Measurements from ENCODE around the gene GBX2. TPM values are rescaled to one million over a fixed set of nuclear protein-coding genes. Genes with fewer than 3 reads are reported as not detected.

Gene GBX2
- total and polyA plus RNA-seq, 2 of the 13 experiments (the other 11 are each of a cell fraction or from before 2014, with no cell fraction given) = not detected

DNA sequence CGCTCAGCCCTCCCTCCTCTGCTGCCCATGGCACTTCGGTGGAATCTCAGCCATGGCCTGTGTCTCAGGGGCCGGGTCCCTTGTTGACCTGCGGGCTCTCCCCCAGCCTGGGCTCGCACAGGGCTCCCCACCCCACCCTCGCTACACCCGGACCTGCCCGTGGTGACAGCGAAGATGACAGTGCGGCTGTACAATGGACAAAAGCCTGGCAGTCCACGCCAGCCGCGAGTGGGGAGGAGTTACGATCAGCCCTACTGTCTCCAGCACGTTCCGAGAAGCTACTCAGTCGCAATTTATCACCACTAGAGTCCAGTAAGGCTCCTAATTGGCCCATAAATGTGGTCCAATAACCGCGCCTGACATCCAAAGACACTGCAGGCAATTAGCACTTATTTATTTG is 31.6 kb downstream of the GBX2 start:
- peak; percentile 41 for ATAC-seq
- TF ChIP-seq ZNF792 (CRISPR knock-in tag; IDR thresholded peaks at IDR 0.05) (no peak), AGO2 (optimal IDR thresholded peaks at IDR 0.05; ENCODE audit: low read depth, low read length) (peak; percentile 56), RBM22 (optimal IDR thresholded peaks at IDR 0.05; ENCODE audit: low read length) (peak; percentile 41)
- Histone ChIP-seq H3K4me2 (ENCODE audit: low read depth, low read length) (no peak overlapping the region), H4K20me1 (ENCODE audit: insufficient read depth, low read length) (peaks cover 3% of the 10 kb centered on the region; the same call in 1 of the 2 replicates), H3K9ac (ENCODE audit: insufficient read depth, low read depth, low read length) (no peak overlapping the region), H3K27me3 (ENCODE audit: control insufficient read depth in 1 of 2, insufficient read depth in 2 of 2, low read length in 2 of 2) (peaks cover 0 to 11% of the 10 kb centered on the region in 2 experiments; a peak in 2 of 5 replicates), H3K27ac (ENCODE audit: extremely low read length, insufficient read depth, low read length) (no peak overlapping the region), H3K9me3 (ENCODE audit: low read length) (no peaks in the 10 kb centered on the region), H3K36me3 (replicated peaks in 1 of 2; ENCODE audit: control insufficient read depth in 1 of 2, insufficient read depth in 2 of 2, low read length in 2 of 2) (no peaks in the 10 kb centered on the region), H3K4me3 (replicated peaks in 1 of 3; ENCODE audit: insufficient read depth in 1 of 3, low read depth in 2 of 3, low read length in 3 of 3) (no peak overlapping the region), H3K4me1 (ENCODE audit: insufficient read depth, low read length) (no peaks in the 10 kb centered on the region), H2AFZ (ENCODE audit: low read length) (no peak overlapping the region), H3K79me2 (ENCODE audit: insufficient read depth, low read length) (no peaks in the 10 kb centered on the region)
- ChIA-PET CTCF (ENCODE audit: low intra/inter-chr PET ratio, low total read pairs) (no interaction called here), POLR2A (no interaction called here)
- in situ Hi-C loops (cut with HindIII; ENCODE audit: extremely low pct_ligation_motif_present, low pct_unique_long_range_greater_than_20kb) = no loop called here
- 71% methylated on average over 19 of the region's 19 CpGs for WGBS (ENCODE audit: low lambda C conversion rate)
- no peak for DNase-seq (ENCODE audit: low spot score)
- intact Hi-C loops (cut with micrococcal nuclease; ENCODE audit: unreplicated experiment) = no loop called here
- FAIRE-seq = no peak
- no TSS peak for BruUV-seq (replicated peaks)

DNA sequence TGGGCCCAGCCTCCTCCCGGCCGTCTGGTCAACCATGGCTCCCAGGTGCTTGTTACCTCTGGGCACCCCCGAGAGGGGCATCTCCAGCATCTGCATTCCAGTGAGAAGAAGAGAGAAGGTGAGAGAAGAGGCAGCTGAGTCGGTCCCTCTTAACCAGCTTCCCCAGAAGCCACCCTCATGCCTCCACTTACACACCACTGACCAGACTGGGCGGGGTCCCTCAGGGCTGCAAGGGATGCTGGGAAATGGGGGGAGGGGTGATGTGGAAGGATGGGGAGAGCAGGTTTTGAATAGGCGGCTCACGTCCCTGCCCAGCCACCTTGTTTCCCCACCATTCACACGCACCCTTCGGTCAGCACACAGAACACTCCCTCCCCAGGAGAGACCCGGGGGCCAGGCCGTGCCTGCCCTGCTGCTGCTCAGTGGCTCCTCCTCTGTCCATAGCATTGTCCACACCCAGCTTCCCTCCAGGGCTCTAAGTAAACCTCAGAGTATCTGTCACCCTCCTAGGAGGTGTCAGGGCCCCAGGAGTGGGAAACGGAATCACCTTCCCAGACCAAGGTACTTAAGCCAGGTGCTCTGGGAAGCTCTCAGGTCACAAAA is 34.7 kb downstream of the GBX2 start:
- no peaks in the 10 kb centered on the region for H3K36me3 ChIP-seq (replicated peaks in 1 of 2; ENCODE audit: control insufficient read depth in 1 of 2, insufficient read depth in 2 of 2, low read length in 2 of 2)
- H3K4me1 ChIP-seq (ENCODE audit: insufficient read depth, low read length) = no peaks in the 10 kb centered on the region
- WGBS (ENCODE audit: low lambda C conversion rate) = 82% methylated on average over 12 of the region's 12 CpGs
- BruUV-seq (replicated peaks) = no TSS peak
- CTCF ChIA-PET (ENCODE audit: low intra/inter-chr PET ratio, low total read pairs) = no interaction called here
- ATAC-seq (peak; percentile 60), DNase-seq (ENCODE audit: low spot score) (no peak), FAIRE-seq (no peak)
- H3K27me3 ChIP-seq (ENCODE audit: control insufficient read depth in 1 of 2, insufficient read depth in 2 of 2, low read length in 2 of 2) = no peaks in the 10 kb centered on the region
- H3K9ac ChIP-seq (ENCODE audit: insufficient read depth, low read depth, low read length) = no peak overlapping the region
- H2AFZ ChIP-seq (ENCODE audit: low read length) = no peak overlapping the region
- H3K4me2 ChIP-seq (ENCODE audit: low read depth, low read length) = no peak overlapping the region
- intact Hi-C loops (cut with micrococcal nuclease; ENCODE audit: unreplicated experiment) = no loop called here
- H3K79me2 ChIP-seq (ENCODE audit: insufficient read depth, low read length) = no peaks in the 10 kb centered on the region
- no peaks in the 10 kb centered on the region for H3K9me3 ChIP-seq (ENCODE audit: low read length)
- H4K20me1 ChIP-seq (ENCODE audit: insufficient read depth, low read length) = no peaks in the 10 kb centered on the region; the same call in 1 of the 2 replicates
- no peak overlapping the region for H3K27ac ChIP-seq (ENCODE audit: extremely low read length, insufficient read depth, low read length)
- in situ Hi-C loops (cut with HindIII; ENCODE audit: extremely low pct_ligation_motif_present, low pct_unique_long_range_greater_than_20kb) = no loop called here
- POLR2A ChIA-PET = no interaction called here
- H3K4me3 ChIP-seq (replicated peaks in 1 of 3; ENCODE audit: insufficient read depth in 1 of 3, low read depth in 2 of 3, low read length in 3 of 3) = no peak overlapping the region
- TF ChIP-seq, protein P1, sequence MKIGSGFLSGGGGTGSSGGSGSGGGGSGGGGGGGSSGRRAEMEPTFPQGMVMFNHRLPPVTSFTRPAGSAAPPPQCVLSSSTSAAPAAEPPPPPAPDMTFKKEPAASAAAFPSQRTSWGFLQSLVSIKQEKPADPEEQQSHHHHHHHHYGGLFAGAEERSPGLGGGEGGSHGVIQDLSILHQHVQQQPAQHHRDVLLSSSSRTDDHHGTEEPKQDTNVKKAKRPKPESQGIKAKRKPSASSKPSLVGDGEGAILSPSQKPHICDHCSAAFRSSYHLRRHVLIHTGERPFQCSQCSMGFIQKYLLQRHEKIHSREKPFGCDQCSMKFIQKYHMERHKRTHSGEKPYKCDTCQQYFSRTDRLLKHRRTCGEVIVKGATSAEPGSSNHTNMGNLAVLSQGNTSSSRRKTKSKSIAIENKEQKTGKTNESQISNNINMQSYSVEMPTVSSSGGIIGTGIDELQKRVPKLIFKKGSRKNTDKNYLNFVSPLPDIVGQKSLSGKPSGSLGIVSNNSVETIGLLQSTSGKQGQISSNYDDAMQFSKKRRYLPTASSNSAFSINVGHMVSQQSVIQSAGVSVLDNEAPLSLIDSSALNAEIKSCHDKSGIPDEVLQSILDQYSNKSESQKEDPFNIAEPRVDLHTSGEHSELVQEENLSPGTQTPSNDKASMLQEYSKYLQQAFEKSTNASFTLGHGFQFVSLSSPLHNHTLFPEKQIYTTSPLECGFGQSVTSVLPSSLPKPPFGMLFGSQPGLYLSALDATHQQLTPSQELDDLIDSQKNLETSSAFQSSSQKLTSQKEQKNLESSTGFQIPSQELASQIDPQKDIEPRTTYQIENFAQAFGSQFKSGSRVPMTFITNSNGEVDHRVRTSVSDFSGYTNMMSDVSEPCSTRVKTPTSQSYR (CRISPR knock-in tag; IDR thresholded peaks at IDR 0.05; ENCODE audit: borderline replicate concordance) = 0 out of 2 replicates have a peak, but pooled peaks have one; percentile 23
- no peak for TF ChIP-seq RFXAP (CRISPR knock-in tag; IDR thresholded peaks at IDR 0.05; ENCODE audit: borderline replicate concordance)
- TF ChIP-seq ZNF605 (CRISPR knock-in tag; IDR thresholded peaks at IDR 0.05) = no peak
- no peak for TF ChIP-seq ZNF317 (CRISPR knock-in tag; IDR thresholded peaks at IDR 0.05)
- no peak for TF ChIP-seq ZNF644 (CRISPR knock-in tag; IDR thresholded peaks at IDR 0.05; ENCODE audit: low read depth)
- no peak for TF ChIP-seq SKIL (CRISPR knock-in tag; IDR thresholded peaks at IDR 0.05; ENCODE audit: borderline replicate concordance)
- peak; percentile 42; the same call in 1 of the 2 replicates for TF ChIP-seq ZNF143 (CRISPR knock-in tag; IDR thresholded peaks at IDR 0.05)
- TF ChIP-seq, protein P2, sequence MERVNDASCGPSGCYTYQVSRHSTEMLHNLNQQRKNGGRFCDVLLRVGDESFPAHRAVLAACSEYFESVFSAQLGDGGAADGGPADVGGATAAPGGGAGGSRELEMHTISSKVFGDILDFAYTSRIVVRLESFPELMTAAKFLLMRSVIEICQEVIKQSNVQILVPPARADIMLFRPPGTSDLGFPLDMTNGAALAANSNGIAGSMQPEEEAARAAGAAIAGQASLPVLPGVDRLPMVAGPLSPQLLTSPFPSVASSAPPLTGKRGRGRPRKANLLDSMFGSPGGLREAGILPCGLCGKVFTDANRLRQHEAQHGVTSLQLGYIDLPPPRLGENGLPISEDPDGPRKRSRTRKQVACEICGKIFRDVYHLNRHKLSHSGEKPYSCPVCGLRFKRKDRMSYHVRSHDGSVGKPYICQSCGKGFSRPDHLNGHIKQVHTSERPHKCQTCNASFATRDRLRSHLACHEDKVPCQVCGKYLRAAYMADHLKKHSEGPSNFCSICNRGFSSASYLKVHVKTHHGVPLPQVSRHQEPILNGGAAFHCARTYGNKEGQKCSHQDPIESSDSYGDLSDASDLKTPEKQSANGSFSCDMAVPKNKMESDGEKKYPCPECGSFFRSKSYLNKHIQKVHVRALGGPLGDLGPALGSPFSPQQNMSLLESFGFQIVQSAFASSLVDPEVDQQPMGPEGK (CRISPR knock-in tag; IDR thresholded peaks at IDR 0.05) = 0 out of 2 replicates have a peak, but pooled peaks have one; percentile 17
- TF ChIP-seq MED1 (CRISPR knock-in tag; IDR thresholded peaks at IDR 0.05) = no peak
